B cell (primary cell): ENCODE results near the gene ZNF407. TPM values are rescaled to one million over a fixed set of nuclear protein-coding genes. Genes with fewer than 3 reads are reported as not detected.

Source experiments
- ATAC-seq: fragments of 200-7000 bp; cut with Tn5 transposase; one replicate; pipeline ENCODE4 v1.10.0; 2021; ENCODE audit warnings: low read depth, mild to moderate bottlenecking, moderate number of reproducible peaks, moderate library complexity
- CTCF ChIA-PET: fragments of 350-600 bp; sonication (Branson Sonifier 250); formaldehyde crosslinking; loops from one replicate; lab custom pipeline; 2021; ENCODE audit warnings: antibody characterized with exemption, inconsistent platforms; lab: Charles Lee
- POLR2A ChIA-PET: fragments of 350-600 bp; sonication (Branson Sonifier 250); formaldehyde crosslinking; loops from one replicate; lab custom pipeline; 2021; ENCODE audit warnings: antibody characterized with exemption; lab: Charles Lee
- DNase-seq: peaks from one replicate; pipeline ENCODE4 v3.0.0; 2013
- H2AFZ ChIP-seq: 2 replicates; pipeline ENCODE4 v1.6.1; 2012; ENCODE audit warnings: mild to moderate bottlenecking, low read depth, low read length; ENCODE audit not compliant: insufficient read depth, poor library complexity, severe bottlenecking
- H3K27ac ChIP-seq, 2 donors: 1 replicate in 1 of 2; 2 replicates in 1 of 2; pipeline ENCODE4 v1.5.1; 2012 to 2013; ENCODE audit warnings: low read length in 2 of 2, mild to moderate bottlenecking in 2 of 2, moderate library complexity in 1 of 2
- H3K27me3 ChIP-seq, 4 experiments: fragments of 200-600 bp in 1 of 4; sonication (generic) in 1 of 4; replicated peaks in 1 of 4; 1 replicate in 2 of 4; 2 replicates in 2 of 4; pipeline versions ENCODE4 v1.6.1 to v1.7.0; 2013 to 2016; ENCODE audit warnings: low read length in 3 of 4, mild to moderate bottlenecking in 2 of 4, mixed read lengths in 1 of 4, moderate library complexity in 1 of 4; ENCODE audit not compliant: insufficient read depth in 4 of 4, control insufficient read depth in 3 of 4; ENCODE audit errors: control extremely low read depth in 1 of 4
- H3K36me3 ChIP-seq, 2 experiments: replicated peaks in 1 of 2; 1 replicate in 1 of 2; 2 replicates in 1 of 2; pipeline versions ENCODE4 v1.6.1 to v1.7.1; 2013; ENCODE audit warnings: low read length in 1 of 2; ENCODE audit not compliant: insufficient read depth in 2 of 2, control insufficient read depth in 1 of 2; ENCODE audit errors: control extremely low read depth in 1 of 2, extremely low read depth in 1 of 2
- H3K4me1 ChIP-seq, 2 donors: fragments of 200-600 bp in 1 of 2; sonication (generic) in 1 of 2; 1 replicate in 1 of 2; 2 replicates in 1 of 2; pipeline versions ENCODE4 v1.5.1 to v1.6.1; 2013 to 2017; ENCODE audit warnings: low read length in 2 of 2; ENCODE audit not compliant: control insufficient read depth in 2 of 2, insufficient read depth in 2 of 2
- H3K4me2 ChIP-seq: replicated peaks from 2 replicates; pipeline ENCODE3; 2012; ENCODE audit warnings: mild to moderate bottlenecking, low read depth, low read length; ENCODE audit not compliant: poor library complexity, severe bottlenecking
- H3K4me3 ChIP-seq, 5 experiments: fragments of 200-600 bp in 1 of 5; sonication (generic) in 1 of 5; 1 replicate in 3 of 5; 2 replicates in 2 of 5; pipeline versions ENCODE4 v1.5.1 to v1.7.0; 2011 to 2016; ENCODE audit warnings: low read length in 4 of 5, mild to moderate bottlenecking in 4 of 5, low read depth in 2 of 5, control low read depth in 1 of 5, moderate library complexity in 1 of 5; ENCODE audit not compliant: insufficient read depth in 1 of 5; ENCODE audit errors: control extremely low read depth in 1 of 5, extremely low read depth in 1 of 5
- H3K79me2 ChIP-seq: fragments of 200-600 bp; sonication (generic); one replicate; pipeline ENCODE4 v1.6.0; 2016; ENCODE audit warnings: low read length; ENCODE audit not compliant: control insufficient read depth, insufficient read depth
- H3K9ac ChIP-seq: fragments of 200-600 bp; sonication (generic); 2 replicates; pipeline ENCODE4 v1.6.1; 2017; ENCODE audit warnings: mild to moderate bottlenecking, low read length, moderate library complexity
- H3K9me3 ChIP-seq, 3 donors: one replicate each; pipeline versions ENCODE4 v1.6.1 to v1.7.1; 2013; ENCODE audit warnings: low read length in 2 of 3; ENCODE audit not compliant: control insufficient read depth in 2 of 3, insufficient read depth in 1 of 3; ENCODE audit errors: control extremely low read depth in 1 of 3
- H4K20me1 ChIP-seq: 2 replicates; pipeline ENCODE4 v1.6.0; 2012; ENCODE audit warnings: mild to moderate bottlenecking, low read length; ENCODE audit not compliant: insufficient read depth, control insufficient read depth, poor library complexity, severe bottlenecking
- H3K27ac Mint-ChIP-seq: one replicate; pipeline ENCODE4 v1.8.0; 2021; ENCODE audit warnings: mixed read lengths
- H3K27me3 Mint-ChIP-seq: one replicate; pipeline ENCODE4 v1.8.0; 2021; ENCODE audit warnings: mixed read lengths
- H3K4me1 Mint-ChIP-seq: one replicate; pipeline ENCODE4 v1.8.0; 2021; ENCODE audit warnings: mixed read lengths
- H3K4me3 Mint-ChIP-seq: one replicate; pipeline ENCODE4 v1.8.0; 2021; ENCODE audit warnings: mixed read lengths
- H3K9me3 Mint-ChIP-seq: one replicate; pipeline ENCODE4 v1.8.0; 2022; ENCODE audit warnings: mixed read lengths; ENCODE audit not compliant: insufficient read depth
- CTCF ChIP-seq: fragments of 200-600 bp; IDR thresholded peaks from one replicate; pipeline ENCODE4 v1.8.0; 2022; ENCODE audit warnings: antibody characterized with exemption, mild to moderate bottlenecking
- EZH2 ChIP-seq: IDR thresholded peaks from 2 replicates; pipeline ENCODE4 v1.6.1; 2012; ENCODE audit warnings: borderline replicate concordance, low read depth, mild to moderate bottlenecking, moderate library complexity, low read length; ENCODE audit not compliant: insufficient read depth, poor library complexity, severe bottlenecking
- WGBS: methylation state at CpG from one replicate; pipeline ENCODE4 v1.1.5; 2013; ENCODE audit warnings: missing lambda C conversion rate; ENCODE audit not compliant: insufficient coverage; 5-methylcytosine and 5-hydroxymethylcytosine counted together
- intact Hi-C: fragments of 100-400 bp; cut with micrococcal nuclease; formaldehyde crosslinking; loops from one replicate; pipeline ENCODE4 v1.10.0; 2022
- polyA plus RNA-seq: library from polyadenylated mRNA; depleted of rRNA; stranded (reverse); fragments of >200 nt; gene quantifications from 2 replicates; pipeline ENCODE4 v1.2.3, GENCODE V29; 2012
- total RNA-seq, 2 donors: library from RNA; stranded (reverse); fragments of 120-200 nt in 1 of 2; gene quantifications; 1 replicate in 1 of 2; 2 replicates in 1 of 2; pipeline versions ENCODE4 v1.2.3 to v1.2.4, GENCODE V29; 2013 to 2022

ZNF407 gene
- total and polyA plus RNA-seq, 2 donors (not counting 1 experiment from before 2014, with no cell fraction given) = 4.5 to 37.1 TPM

DNA sequence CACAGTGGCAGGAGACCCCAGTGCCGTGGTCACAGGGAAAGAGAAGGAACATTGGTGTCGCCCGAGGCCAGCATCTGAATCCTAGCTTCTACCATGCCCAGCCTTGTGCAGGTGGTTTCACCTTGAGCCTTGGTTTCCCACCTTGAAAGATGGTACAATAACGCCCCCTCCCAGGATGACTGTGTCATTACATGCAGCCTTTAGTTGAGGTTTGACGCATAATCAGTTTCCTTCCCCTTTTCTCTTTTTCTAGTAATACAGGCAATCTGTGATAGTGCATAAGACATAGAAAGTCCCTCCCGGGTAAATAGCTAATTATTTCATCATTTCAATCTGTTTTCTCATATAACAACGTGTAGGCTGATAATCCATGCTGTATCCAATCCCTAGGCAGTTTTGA lies 29.8 kb upstream of the ZNF407 start:
- DNase-seq (no peak), ATAC-seq (no peak)
- Histone ChIP-seq H3K4me1 (no peaks in the 10 kb centered on the region), H3K9ac (no peak overlapping the region), H4K20me1 (no peaks in the 10 kb centered on the region), H3K27ac (no peak overlapping the region), H3K9me3 (peaks cover 1 to 8% (median 3%) of the 10 kb centered on the region in 3 donors), H2AFZ (no peak overlapping the region), H3K36me3 (no peaks in the 10 kb centered on the region), H3K27me3 (peaks cover 0 to 6% (median 0%) of the 10 kb centered on the region in 4 experiments), H3K4me3 (no peak overlapping the region), H3K4me2 (no peak overlapping the region), H3K79me2 (no peaks in the 10 kb centered on the region)
- H3K4me3 Mint-ChIP-seq = no peak overlapping the region
- H3K27me3 Mint-ChIP-seq = peaks cover 13% of the 10 kb centered on the region
- peaks cover 7% of the 10 kb centered on the region for H3K9me3 Mint-ChIP-seq
- intact Hi-C loops = no loop called here
- no peak overlapping the region for H3K27ac Mint-ChIP-seq
- peaks cover 4% of the 10 kb centered on the region for H3K4me1 Mint-ChIP-seq
- CTCF ChIA-PET = interaction anchor here (1.6 kb wide), 1 partner anchor 16 kb away, joined by 10 read pairs; no protein-coding TSS in a partner anchor
- POLR2A ChIA-PET = no interaction called here
- WGBS = 93% methylated on average over 1 of the region's 7 CpGs
- TF ChIP-seq CTCF (no peak), EZH2 (no peak)

- CTCF ChIA-PET = interaction anchor here (0.7 to 1.6 kb wide), 2 partner anchors 18 to 682 kb away, joined by 3 to 10 read pairs; no protein-coding TSS in a partner anchor
- TF ChIP-seq CTCF (no peak), EZH2 (no peak)
- ATAC-seq (no peak), DNase-seq (no peak)
- Histone ChIP-seq H3K4me2 (no peak overlapping the region), H4K20me1 (no peaks in the 10 kb centered on the region), H3K4me3 (no peak overlapping the region), H2AFZ (no peak overlapping the region), H3K36me3 (no peaks in the 10 kb centered on the region), H3K27ac (no peak overlapping the region), H3K9me3 (peaks cover 1 to 8% (median 3%) of the 10 kb centered on the region in 3 donors), H3K4me1 (no peaks in the 10 kb centered on the region), H3K9ac (no peak overlapping the region), H3K27me3 (peaks cover 0 to 6% (median 0%) of the 10 kb centered on the region in 4 experiments), H3K79me2 (no peaks in the 10 kb centered on the region)
- intact Hi-C loops = no loop called here
- Mint-ChIP-seq H3K9me3 (peaks cover 7% of the 10 kb centered on the region), H3K27me3 (peaks cover 13% of the 10 kb centered on the region), H3K4me1 (peaks cover 4% of the 10 kb centered on the region), H3K4me3 (no peak overlapping the region), H3K27ac (no peak overlapping the region)
- POLR2A ChIA-PET = no interaction called here
- WGBS = 100% methylated on average over 3 of the region's 4 CpGs
These were observed 28.3 kb upstream of the ZNF407 start for GRCh38 chr18:74569401-74569800.
